Left ventricle myocardium inferior (tissue), 1 donor: Measurements from ENCODE around the gene TOE1. TPM values are rescaled to one million over a fixed set of nuclear protein-coding genes. Genes with fewer than 3 reads are reported as not detected.

Experiments used
- DNase-seq: peaks from one replicate; pipeline ENCODE4 v3.0.0-alpha.2; 2020
- H3K27ac ChIP-seq: fragments of 200-600 bp; replicated peaks from 2 replicates; pipeline ENCODE4 v1.8.0; 2021
- H3K27me3 ChIP-seq: fragments of 200-600 bp; 2 replicates; pipeline ENCODE4 v1.8.0; 2021; ENCODE audit warnings: low read depth
- H3K36me3 ChIP-seq: fragments of 200-600 bp; 2 replicates; pipeline ENCODE4 v1.8.0; 2021
- H3K4me1 ChIP-seq: fragments of 200-600 bp; 2 replicates; pipeline ENCODE4 v1.8.0; 2021
- H3K4me3 ChIP-seq: fragments of 200-600 bp; 2 replicates; pipeline ENCODE4 v1.8.0; 2021; ENCODE audit warnings: mild to moderate bottlenecking, moderate library complexity
- H3K9me3 ChIP-seq: fragments of 200-600 bp; replicated peaks from 2 replicates; pipeline ENCODE4 v1.8.0; 2021
- intact Hi-C: fragments of 100-400 bp; cut with micrococcal nuclease; formaldehyde crosslinking; loops from one replicate; pipeline ENCODE4 v1.11.0; 2022
- total RNA-seq: library from RNA; stranded (reverse); fragmentation: NEBNext Ultra II Directional; extraction: Animal tissue kit (Norgen Biotek cat#: 25700); gene quantifications from one replicate; pipeline ENCODE4 v1.2.1, GENCODE V29; 2021
- TF ChIP-seq, protein P1 (sequence below): fragments of 200-600 bp; IDR thresholded peaks from 2 replicates; pipeline ENCODE4 v1.8.0; 2021; ENCODE audit warnings: antibody characterized with exemption, mild to moderate bottlenecking, borderline replicate concordance
- donor health status: DM: no; HTN: yes; CAD: no; lungs with severe emphysema.

TOE1 gene
- total RNA-seq, 1 donor from 2014 or later: 3.2 TPM

DNA sequence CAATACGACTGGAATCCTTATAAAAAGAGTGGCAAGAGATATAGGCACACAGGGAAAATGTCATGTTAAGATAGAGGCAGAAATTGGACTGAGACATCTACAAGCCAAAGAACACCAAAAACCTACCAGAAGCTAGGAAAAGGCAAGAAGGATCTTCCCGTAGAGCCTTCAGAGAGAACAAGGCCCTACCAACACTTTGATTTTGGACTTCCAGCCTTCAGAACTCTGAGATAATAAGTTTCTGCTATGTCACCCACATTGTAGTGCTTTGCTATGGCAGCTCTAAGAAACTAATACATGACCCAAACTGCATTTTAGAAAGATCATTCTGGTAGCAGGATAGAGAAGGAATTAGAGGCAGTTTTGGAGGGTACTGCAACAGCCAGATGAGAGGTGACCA is 24.3 kb downstream of the TOE1 start:
- Histone ChIP-seq H3K27me3 (no peaks in the 10 kb centered on the region), H3K9me3 (no peaks in the 10 kb centered on the region), H3K4me1 (peaks cover 24% of the 10 kb centered on the region), H3K4me3 (no peak overlapping the region), H3K36me3 (no peaks in the 10 kb centered on the region), H3K27ac (no peak overlapping the region)
- TF ChIP-seq, protein P1, sequence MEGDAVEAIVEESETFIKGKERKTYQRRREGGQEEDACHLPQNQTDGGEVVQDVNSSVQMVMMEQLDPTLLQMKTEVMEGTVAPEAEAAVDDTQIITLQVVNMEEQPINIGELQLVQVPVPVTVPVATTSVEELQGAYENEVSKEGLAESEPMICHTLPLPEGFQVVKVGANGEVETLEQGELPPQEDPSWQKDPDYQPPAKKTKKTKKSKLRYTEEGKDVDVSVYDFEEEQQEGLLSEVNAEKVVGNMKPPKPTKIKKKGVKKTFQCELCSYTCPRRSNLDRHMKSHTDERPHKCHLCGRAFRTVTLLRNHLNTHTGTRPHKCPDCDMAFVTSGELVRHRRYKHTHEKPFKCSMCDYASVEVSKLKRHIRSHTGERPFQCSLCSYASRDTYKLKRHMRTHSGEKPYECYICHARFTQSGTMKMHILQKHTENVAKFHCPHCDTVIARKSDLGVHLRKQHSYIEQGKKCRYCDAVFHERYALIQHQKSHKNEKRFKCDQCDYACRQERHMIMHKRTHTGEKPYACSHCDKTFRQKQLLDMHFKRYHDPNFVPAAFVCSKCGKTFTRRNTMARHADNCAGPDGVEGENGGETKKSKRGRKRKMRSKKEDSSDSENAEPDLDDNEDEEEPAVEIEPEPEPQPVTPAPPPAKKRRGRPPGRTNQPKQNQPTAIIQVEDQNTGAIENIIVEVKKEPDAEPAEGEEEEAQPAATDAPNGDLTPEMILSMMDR: no peak
- intact Hi-C loops: loop anchor here (10.0 kb wide), 1 partner anchor 211 kb away; no protein-coding TSS in a partner anchor
- DNase-seq: no peak

DNA sequence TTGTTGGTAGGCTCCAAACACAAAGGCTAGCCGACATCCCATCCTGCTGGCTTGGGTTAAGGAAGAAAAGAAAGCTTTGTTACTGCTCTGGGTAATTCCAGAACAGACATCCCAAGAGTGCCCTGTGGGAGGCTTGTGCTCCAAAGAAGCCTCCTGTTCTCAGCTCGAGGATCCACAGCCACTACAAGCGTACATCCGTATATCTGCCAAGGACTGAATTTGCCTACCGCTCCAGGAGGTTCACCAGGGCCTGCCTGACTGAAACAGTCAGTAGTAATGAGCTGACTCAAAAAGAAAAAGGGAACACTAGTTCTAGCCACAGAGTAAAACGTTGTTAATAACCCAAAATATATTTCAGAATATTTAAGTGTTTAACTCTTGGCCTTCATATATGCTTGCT is 25.1 kb downstream of the TOE1 start:
- no peaks in the 10 kb centered on the region for H3K9me3 ChIP-seq
- H3K27me3 ChIP-seq: no peaks in the 10 kb centered on the region

DNA sequence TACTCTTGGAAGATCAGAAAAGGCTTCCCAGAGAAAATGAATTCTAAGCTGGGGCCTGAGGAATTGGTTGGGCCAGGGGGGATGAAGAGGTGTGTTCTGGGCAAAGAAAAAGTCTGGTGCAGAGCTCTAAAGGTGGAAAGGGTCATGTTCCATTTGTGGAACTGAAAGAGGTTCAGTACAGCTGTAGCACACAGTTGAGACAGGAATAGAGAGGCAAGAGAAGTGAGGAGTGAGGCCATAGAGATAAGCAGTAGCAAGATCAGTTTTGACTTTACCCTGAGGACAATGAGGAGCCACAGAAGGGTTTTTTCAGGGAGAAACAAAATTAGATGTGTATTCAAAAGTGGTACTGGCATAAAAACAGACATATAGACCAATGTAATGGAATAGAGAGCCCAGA is 30.6 kb downstream of the TOE1 start:
- intact Hi-C loops: no loop called here
- no peaks in the 10 kb centered on the region for H3K27me3 ChIP-seq
- H3K36me3 ChIP-seq: no peaks in the 10 kb centered on the region
- no peaks in the 10 kb centered on the region for H3K9me3 ChIP-seq
- DNase-seq: no peak
- H3K27ac ChIP-seq: no peak overlapping the region
- no peak overlapping the region for H3K4me3 ChIP-seq
- TF ChIP-seq, protein P1: no peak
- H3K4me1 ChIP-seq: no peaks in the 10 kb centered on the region

More for the DNA sequence above, 25.1 kb downstream of the TOE1 start:
- no peak overlapping the region for H3K4me3 ChIP-seq
- intact Hi-C loops: loop anchor here (10.0 kb wide), 1 partner anchor 210 kb away; no protein-coding TSS in a partner anchor
- H3K36me3 ChIP-seq: no peaks in the 10 kb centered on the region
- TF ChIP-seq, protein P1: no peak
- no peak overlapping the region for H3K27ac ChIP-seq
- peaks cover 18% of the 10 kb centered on the region for H3K4me1 ChIP-seq
- DNase-seq: no peak

DNA sequence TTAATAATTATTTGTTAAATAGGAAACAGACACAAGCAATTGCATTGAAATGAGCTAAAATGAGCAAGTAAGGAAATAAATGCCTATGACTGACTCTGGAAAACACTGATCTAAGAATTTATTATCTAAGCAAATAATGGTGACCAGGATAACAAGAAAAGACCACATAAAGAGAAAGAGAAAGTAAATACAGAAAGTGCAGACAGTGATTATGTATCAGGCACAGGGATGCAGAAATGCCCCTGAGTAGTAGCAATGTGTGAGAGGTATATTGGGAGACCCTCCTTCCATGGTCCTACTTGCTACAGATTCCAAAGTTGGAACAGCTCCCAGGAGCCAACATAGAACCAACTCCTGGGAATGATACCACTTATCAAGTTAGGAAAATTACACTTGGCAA is 33.6 kb downstream of the TOE1 start:
- Histone ChIP-seq H3K27me3 (no peaks in the 10 kb centered on the region), H3K27ac (no peak overlapping the region), H3K36me3 (no peaks in the 10 kb centered on the region), H3K4me3 (no peak overlapping the region), H3K4me1 (peaks cover 6% of the 10 kb centered on the region), H3K9me3 (no peaks in the 10 kb centered on the region)
- TF ChIP-seq, protein P1: no peak
- no peak for DNase-seq
- intact Hi-C loops: no loop called here

DNA sequence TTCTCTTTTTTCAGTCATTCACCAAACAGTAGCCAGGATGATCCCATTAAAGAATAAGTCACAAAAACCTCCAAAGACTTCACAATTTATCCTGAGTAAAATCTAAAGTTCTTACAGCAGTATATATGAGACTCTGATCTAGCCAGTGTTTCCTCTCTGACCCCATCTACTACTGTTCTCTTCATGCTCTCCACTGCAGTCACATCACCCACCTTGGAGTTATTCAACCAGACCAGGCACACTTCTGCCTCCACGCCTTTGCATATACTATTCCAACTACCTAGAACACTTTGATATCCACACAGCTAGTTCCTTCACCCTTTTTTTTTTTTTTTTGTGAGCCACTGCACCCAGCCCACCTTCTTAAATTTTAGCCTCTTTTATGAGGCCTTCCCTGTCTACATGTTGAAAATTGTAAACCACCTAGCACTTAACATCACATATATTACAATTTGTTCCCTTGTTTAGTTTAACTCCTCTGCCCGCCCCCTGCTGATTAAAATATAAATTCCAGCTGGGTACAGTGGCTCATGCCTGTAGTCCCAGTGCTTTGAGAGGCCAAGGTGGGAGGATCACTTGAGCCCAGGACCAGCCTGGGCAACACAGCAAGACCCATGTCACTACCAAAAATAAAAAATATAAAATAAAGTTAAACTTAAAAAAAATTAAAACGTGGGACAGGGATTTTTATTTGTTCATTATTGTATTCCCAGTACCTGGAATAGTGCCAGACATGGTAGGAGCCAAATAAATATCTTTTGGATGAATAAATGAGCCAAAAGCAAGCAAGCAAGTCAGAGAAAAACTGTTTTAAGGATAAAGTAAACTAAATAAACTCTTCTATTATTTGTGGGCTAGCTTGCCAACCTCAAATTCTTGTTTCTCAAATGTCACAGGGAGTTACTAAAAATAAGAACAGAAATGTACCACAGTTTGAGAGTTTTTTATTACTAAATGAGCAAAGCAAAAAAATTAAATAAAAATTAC is 35.4 kb downstream of the TOE1 start:
- Histone ChIP-seq H3K27ac (no peak overlapping the region), H3K27me3 (no peaks in the 10 kb centered on the region), H3K4me1 (peaks cover 6% of the 10 kb centered on the region), H3K9me3 (no peaks in the 10 kb centered on the region), H3K36me3 (no peaks in the 10 kb centered on the region), H3K4me3 (no peak overlapping the region)
- TF ChIP-seq, protein P1: no peak
- DNase-seq: no peak
- intact Hi-C loops: no loop called here
